Activated CD8-positive, alpha-beta memory T cell treated with anti-CD3 and anti-CD28 coated beads, Interleukin-2, amount 50 U/mL, for 24 hours (primary cell): ENCODE results near the gene PDE9A.

Source experiments
- DNase-seq: peaks from one replicate; pipeline ENCODE4 v3.0.0-alpha.2; 2020; ENCODE audit errors: extremely low read depth

PDE9A gene

GRCh38 chr21:42670058-42670880, 16.8 kb downstream of the PDE9A start:
- no peak for DNase-seq

DNA sequence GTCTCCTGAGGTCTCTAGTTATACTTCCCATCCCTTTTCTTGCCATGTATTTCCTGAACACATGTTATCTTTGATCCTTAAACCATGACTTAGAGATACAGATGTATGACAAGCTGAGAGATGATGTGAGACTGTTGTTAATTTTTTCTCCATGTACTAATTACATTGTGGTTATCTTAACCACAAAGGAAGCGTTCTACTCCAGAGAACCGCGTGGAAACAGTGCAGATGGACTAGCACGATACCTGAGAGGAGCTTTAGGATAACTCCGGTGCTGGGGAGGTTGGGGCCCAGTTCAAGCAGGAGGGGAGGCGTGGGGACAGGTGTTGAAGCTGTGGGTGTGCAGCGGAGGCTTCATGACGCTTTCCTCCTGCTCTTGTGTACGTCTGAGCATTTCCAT, 17.5 kb downstream of the PDE9A start:
- DNase-seq, result no peak

DNA sequence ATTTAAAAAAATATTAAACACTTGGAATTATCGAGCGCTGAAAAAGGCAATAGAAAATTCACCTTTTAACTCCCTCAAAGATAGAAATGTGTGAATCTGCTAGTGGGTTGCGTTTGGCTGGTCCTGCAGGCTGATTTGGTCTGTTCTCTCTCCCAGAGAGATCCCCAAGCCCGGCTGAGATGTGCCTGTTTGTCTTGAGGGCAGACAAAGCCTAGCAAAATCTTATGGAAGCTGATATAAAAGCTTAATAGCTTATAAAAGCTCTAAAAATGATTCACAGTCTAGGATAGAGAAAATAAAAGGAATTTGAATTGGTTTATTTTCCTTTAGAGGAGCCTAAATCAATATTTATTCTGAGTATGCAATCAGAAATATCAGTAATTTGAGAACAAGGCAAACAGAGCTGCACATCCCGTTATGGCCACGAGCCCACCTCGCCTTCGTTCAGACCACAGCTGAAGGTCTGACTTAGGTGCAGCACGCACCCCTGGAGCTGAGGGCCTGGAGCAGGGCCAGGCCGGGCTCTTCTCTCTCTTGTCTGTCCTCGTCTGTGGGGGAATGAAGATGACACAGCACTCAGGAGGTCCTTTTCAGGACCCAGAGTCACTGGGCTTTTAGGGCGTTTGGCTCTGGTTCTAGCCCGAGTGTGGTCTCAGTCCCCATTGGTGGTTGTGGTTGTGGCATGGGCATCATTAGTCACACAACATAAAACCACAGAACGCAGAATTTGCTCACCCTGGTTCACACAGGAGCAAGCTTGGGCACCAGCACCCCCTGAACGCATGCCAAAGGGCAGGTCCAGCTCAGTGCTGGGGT, 18.6 kb downstream of the PDE9A start:
- DNase-seq, result no peak

GRCh38 chr21:42672699-42673458, 19.5 kb downstream of the PDE9A start:
- no peak for DNase-seq

GRCh38 chr21:42673633-42674328, 20.4 kb downstream of the PDE9A start:
- no peak for DNase-seq

GRCh38 chr21:42674351-42674940, 21.0 kb downstream of the PDE9A start:
- no peak for DNase-seq

- DNase-seq, result no peak
These were observed 22.0 kb downstream of the PDE9A start for GRCh38 chr21:42675403-42675802.

DNA sequence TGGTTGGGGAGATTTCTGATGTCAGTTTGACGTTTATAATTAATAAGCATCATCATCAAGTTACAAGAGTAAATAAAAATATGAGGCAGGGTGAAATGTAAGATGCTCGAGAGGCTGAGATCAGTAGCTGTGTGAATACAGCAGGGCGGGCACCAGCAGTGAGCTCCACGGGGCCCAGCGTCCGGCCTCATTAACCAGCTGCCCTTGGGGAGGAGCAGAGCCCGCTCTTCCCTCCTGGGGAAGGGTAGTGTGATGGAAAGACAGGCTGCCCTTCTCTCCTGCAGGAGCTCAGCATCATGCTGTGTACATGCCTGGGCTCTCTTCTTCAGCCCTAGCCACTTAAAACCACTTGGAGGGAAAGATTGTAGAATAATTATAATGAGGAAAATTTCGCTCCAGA, 23.4 kb downstream of the PDE9A start:
- DNase-seq, result no peak

DNA sequence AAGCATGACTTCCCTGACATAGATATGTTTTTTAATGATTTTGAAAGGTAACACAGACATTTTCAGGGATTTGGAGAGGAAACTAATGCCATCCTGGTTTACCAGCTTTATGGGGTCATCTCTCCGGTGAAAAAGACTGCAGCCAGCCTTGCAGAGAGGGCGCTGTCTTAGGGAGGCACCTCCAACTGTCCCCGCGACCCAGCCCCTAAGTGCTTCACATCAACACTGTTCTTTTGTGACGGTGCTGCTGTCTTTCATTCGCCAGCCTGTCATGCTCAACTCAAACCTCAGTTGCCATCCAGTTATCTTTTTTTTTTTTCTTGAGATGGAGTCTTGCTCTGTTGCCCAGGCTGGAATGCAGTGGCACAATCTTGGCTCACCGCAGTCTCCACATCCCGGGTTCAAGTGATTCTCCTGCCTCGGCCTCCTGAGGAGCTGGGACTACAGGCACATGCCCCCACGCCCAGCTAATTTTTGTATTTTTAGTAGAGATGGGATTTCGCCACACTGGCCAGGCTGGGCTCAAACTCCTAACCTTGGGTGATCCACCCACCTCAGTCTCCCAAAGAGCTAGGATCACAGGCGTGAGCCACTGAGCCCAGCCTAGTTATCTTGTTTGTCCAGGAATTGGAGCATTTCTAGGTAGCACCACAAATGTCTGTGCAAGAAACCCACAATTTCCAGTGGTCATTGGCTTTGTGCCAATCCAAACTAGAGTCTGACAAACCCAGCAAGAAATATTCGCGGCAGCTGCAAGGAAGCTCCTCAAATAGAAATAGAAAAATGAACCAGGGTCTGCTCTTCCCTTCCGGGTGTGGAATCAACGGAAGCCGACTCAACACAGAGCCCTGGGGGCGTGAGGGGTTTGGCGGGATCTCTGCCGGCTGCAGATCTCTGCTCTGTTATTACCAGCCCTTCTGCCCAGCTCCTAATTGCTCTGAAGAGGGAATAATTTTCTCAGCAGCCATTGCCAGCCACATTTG, 24.2 kb downstream of the PDE9A start:
- no peak for DNase-seq

- no peak for DNase-seq
These were observed 25.3 kb downstream of the PDE9A start for GRCh38 chr21:42678618-42679295.

DNA sequence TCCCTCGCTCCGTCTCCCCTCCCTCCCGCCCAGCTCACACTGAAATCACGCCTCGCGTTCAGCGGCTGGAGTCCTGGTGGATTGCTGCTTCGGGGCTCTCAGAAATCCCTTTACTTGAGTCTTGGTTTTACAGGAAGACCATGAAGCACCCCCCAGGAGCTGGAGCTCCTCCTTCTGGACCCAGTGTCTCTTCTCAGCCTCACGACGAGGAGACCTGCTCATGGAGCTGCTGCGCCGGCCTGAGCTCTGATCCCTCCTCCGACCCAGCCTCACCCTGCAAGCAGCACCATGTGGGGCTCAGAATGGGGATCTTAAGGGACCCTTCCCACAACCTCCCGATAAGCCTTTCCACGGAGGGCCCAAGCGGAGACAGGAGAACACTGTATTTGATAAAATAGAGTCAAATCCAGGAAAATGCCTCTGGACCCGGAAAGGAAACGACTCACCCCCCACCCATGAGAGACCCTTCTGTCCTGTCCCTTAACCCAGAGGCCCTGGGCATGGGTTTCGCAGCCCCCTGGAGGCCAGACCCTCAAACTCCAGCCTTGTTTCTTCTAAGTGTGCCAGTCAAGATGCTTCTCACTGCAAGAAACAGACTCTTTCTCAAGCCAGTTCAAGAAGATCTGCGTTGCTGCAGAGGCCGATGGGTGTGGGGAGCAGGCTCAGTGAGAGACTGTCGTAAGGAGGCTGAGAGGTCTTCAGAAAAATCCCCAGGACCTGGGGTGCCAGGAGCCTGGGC, 26.1 kb downstream of the PDE9A start:
- no peak for DNase-seq

- no peak for DNase-seq
These were observed 26.6 kb downstream of the PDE9A start for GRCh38 chr21:42680058-42680330.

GRCh38 chr21:42680429-42680828, 27.0 kb downstream of the PDE9A start:
- DNase-seq, result no peak

GRCh38 chr21:42681296-42682206, 28.1 kb downstream of the PDE9A start:
- DNase-seq, result no peak

GRCh38 chr21:42682661-42683210, 29.3 kb downstream of the PDE9A start:
- DNase-seq, result no peak

DNA sequence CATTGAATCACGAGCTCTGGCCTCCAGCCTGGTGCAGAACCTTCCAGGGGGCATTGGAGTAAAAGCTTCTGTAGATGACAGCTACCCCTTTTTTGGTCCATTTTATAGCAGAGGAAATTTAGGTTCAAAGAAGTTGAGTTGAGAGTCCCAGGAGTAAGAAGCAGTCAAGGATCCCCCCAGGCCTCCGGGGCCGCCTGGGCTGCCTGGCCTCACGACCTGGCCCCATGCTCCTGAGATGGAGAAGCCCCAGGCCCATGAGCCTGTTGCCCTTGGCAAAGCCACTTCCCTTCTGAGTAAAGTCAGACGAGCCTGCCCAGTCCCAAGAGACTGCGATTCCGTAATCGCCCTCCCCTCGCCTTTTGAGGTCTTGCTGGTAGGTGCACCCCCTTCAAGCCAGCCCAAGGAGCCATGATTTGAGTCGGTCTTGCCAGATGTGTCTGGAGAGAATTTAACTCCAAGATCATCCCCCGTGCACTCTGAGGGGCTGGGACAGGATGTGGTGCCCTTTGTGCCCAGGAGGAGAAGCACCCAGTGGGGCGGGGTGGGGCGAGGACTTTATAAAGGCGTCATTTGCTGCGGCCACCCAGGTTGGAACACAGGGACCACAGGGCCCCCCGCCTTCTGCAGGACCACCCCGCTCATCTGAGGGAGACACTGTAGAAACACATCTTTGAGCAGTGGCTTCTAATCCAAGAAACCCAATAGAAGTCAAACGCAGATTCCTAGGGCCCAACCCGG, 30.1 kb downstream of the PDE9A start:
- DNase-seq, result no peak
